ENCODE measurements around the gene MFSD11.
"Not testable (repeated sequence)": the region's sequence is repeated elsewhere in the genome, so short reads cannot be mapped to it uniquely, and the experiment has no call there.

Gene MFSD11

DNA sequence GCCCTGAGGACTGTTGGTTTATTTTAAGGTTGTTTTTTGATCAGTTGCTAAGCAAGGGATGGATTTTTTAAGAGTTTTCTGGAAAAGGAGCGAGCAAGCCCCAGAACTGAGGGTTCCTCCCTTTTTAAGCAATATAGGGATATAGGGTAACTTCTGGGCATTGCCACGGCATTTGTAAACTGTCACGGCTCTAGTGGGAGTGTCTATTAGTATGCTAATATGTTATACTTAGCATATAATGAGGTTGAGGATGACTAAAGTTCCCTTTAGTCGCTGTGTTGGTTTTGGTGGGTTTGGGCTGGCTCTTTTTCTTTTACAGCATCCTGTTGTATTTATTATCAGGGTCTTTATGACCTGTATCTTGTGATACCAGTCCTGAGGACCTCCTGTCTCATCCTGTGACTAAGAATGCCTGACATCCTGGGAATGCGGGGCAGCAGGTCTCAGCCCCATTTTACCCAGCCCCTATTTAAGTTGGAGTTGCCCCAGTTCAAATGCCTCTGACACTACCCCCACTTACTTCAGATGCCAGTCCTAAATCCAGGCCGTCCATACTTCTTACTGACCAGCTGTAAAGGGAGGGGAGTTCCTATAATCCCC lies 59.4 kb downstream of the MFSD11 start:
- no peak overlapping the region for H3K27ac ChIP-seq (ENCODE audit: low read depth, low read length)
- H3K4me3 ChIP-seq (ENCODE audit: low read depth in 1 of 2, low read length in 2 of 2), result no peak overlapping the region
- no peaks in the 10 kb centered on the region for H3K9me3 ChIP-seq (ENCODE audit: control insufficient read depth in 1 of 2, low read length in 2 of 2)
- H3K36me3 ChIP-seq (ENCODE audit: control insufficient read depth in 1 of 2, insufficient read depth in 2 of 2, low read length in 2 of 2), result no peaks in the 10 kb centered on the region
- H3K4me1 ChIP-seq (ENCODE audit: control insufficient read depth in 1 of 2, insufficient read depth in 2 of 2, low read length in 2 of 2), result no peaks in the 10 kb centered on the region
- H3K27me3 ChIP-seq (ENCODE audit: control insufficient read depth in 1 of 2, insufficient read depth in 2 of 2, low read length in 2 of 2), result no peaks in the 10 kb centered on the region
- H3K9ac ChIP-seq (ENCODE audit: low read depth in 1 of 2, low read length in 2 of 2), result no peak overlapping the region

DNA sequence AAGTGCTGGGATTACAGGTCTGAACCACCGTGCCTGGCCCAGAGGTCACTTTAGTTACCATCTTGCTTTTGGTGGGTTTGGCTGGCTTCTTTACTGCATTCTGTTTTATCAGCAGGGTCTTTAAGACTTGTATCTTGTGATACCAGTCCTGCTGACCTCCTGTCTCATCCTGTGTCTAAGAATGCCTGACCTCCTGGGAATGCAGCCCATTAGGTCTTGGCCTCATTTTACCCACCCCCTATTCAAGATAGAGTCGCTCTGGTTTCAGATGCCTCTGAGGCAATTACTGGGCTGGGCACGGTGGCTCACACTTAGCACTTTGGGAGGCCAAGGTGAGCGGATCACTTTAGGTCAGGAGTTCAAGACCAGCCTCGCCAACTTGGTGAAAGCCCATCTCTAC lies 63.8 kb downstream of the MFSD11 start:
- H3K4me3 ChIP-seq (ENCODE audit: low read depth in 1 of 2, low read length in 2 of 2), result no peak overlapping the region
- H3K27ac ChIP-seq (ENCODE audit: low read depth, low read length), result no peak overlapping the region
- no peaks in the 10 kb centered on the region for H3K9me3 ChIP-seq (ENCODE audit: control insufficient read depth in 1 of 2, low read length in 2 of 2)
- H3K36me3 ChIP-seq (ENCODE audit: control insufficient read depth in 1 of 2, insufficient read depth in 2 of 2, low read length in 2 of 2), result no peaks in the 10 kb centered on the region
- no peaks in the 10 kb centered on the region for H3K27me3 ChIP-seq (ENCODE audit: control insufficient read depth in 1 of 2, insufficient read depth in 2 of 2, low read length in 2 of 2)
- H3K4me1 ChIP-seq (ENCODE audit: control insufficient read depth in 1 of 2, insufficient read depth in 2 of 2, low read length in 2 of 2), result no peaks in the 10 kb centered on the region
- no peak overlapping the region for H3K9ac ChIP-seq (ENCODE audit: low read depth in 1 of 2, low read length in 2 of 2)

DNA sequence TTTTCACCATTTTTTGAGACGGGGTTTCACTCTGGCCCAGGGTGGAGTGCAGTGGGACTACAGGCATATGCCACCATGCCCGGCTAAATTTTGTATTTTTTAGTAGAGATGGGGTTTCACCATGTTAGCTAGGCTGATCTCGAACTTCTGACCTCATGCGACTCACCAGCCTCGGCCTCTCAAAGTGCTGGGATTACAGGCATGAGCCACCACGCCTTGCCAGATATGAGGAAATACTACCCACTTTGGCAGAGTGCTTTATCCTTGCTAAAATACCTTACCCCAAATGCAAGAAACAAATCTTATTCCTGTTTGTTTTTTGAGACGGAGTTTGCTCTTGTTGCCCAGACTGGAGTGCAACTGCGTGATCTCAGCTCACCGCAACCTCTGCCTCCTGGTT lies 67.4 kb downstream of the MFSD11 start:
- Histone ChIP-seq H3K36me3 (ENCODE audit: control insufficient read depth in 1 of 2, insufficient read depth in 2 of 2, low read length in 2 of 2) (no peaks in the 10 kb centered on the region), H3K9ac (ENCODE audit: low read depth in 1 of 2, low read length in 2 of 2) (no peak overlapping the region), H3K27ac (ENCODE audit: low read depth, low read length) (no peak overlapping the region), H3K27me3 (ENCODE audit: control insufficient read depth in 1 of 2, insufficient read depth in 2 of 2, low read length in 2 of 2) (no peaks in the 10 kb centered on the region), H3K9me3 (ENCODE audit: control insufficient read depth in 1 of 2, low read length in 2 of 2) (no peaks in the 10 kb centered on the region), H3K4me1 (ENCODE audit: control insufficient read depth in 1 of 2, insufficient read depth in 2 of 2, low read length in 2 of 2) (no peaks in the 10 kb centered on the region), H3K4me3 (ENCODE audit: low read depth in 1 of 2, low read length in 2 of 2) (no peak overlapping the region)

DNA sequence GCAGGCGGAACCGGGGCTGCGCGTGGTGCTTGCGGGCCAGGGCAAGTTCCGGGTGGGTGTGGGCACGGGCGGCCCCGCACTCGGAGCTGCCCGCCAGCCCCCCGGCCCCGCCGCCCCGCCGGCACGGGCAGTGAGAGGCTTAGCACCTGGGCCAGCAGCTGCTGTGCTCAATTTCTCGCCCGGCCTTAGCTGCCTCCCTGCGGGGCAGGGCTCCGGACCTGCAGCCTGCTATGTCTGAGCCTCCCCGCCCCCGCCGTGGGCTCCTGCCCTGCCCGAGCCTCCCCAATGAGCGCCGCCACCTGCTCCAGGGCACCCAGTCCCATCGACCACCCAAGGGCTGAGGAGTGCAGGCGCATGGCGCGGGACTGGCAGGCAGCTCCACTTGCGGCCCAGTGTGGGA lies 68.2 kb downstream of the MFSD11 start:
- H3K9me3 ChIP-seq (ENCODE audit: control insufficient read depth in 1 of 2, low read length in 2 of 2); H3K9ac ChIP-seq (ENCODE audit: low read depth in 1 of 2, low read length in 2 of 2); H3K27me3 ChIP-seq (ENCODE audit: control insufficient read depth in 1 of 2, insufficient read depth in 2 of 2, low read length in 2 of 2); H3K36me3 ChIP-seq (ENCODE audit: control insufficient read depth in 1 of 2, insufficient read depth in 2 of 2, low read length in 2 of 2); H3K4me1 ChIP-seq (ENCODE audit: control insufficient read depth in 1 of 2, insufficient read depth in 2 of 2, low read length in 2 of 2); H3K4me3 ChIP-seq (ENCODE audit: low read depth in 1 of 2, low read length in 2 of 2); H3K27ac ChIP-seq (ENCODE audit: low read depth, low read length): not testable (repeated sequence)

DNA sequence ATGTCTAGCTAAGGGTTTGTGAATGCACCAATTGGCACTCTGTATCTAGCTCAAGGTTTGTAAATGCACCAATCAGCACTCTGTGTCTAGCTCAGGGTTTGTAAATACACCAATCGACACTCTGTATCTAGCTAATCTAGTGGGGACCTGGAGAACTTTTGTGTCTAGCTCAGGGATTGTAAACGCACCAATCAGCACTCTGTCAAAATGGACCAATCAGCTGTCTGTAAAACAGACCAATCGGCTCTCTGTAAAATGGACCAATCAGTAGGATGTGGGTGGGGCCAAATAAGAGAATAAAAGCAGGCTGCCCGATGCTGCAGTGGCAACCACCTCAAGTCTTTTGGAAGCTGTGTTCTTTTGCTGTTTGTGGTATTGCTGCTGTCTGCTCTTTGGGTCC lies 68.8 kb downstream of the MFSD11 start:
- not testable (repeated sequence) for H3K36me3 ChIP-seq (ENCODE audit: control insufficient read depth in 1 of 2, insufficient read depth in 2 of 2, low read length in 2 of 2); H3K9ac ChIP-seq (ENCODE audit: low read depth in 1 of 2, low read length in 2 of 2); H3K27ac ChIP-seq (ENCODE audit: low read depth, low read length); H3K4me1 ChIP-seq (ENCODE audit: control insufficient read depth in 1 of 2, insufficient read depth in 2 of 2, low read length in 2 of 2); H3K27me3 ChIP-seq (ENCODE audit: control insufficient read depth in 1 of 2, insufficient read depth in 2 of 2, low read length in 2 of 2); H3K9me3 ChIP-seq (ENCODE audit: control insufficient read depth in 1 of 2, low read length in 2 of 2); H3K4me3 ChIP-seq (ENCODE audit: low read depth in 1 of 2, low read length in 2 of 2)

DNA sequence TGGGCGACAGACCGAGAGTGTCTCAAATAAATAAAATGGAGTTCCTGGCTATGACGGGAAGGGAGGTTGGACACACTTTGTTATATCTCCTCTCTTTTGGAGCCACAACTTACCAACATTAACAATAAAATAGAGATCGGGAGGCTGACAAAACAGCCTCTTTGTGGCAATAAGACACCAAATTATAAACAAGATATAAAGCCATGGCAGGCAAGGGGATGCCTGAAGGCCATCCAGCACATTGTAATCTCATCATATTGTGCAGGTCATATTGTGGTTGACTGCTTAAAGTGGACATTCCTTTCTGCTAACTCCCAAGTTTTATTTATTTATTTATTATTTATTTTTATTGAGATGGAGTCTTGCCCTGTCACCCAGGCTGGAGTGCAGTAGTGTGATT lies 70.4 kb downstream of the MFSD11 start:
- Histone ChIP-seq H3K4me3 (ENCODE audit: low read depth in 1 of 2, low read length in 2 of 2) (no peak overlapping the region), H3K27me3 (ENCODE audit: control insufficient read depth in 1 of 2, insufficient read depth in 2 of 2, low read length in 2 of 2) (no peaks in the 10 kb centered on the region), H3K9me3 (ENCODE audit: control insufficient read depth in 1 of 2, low read length in 2 of 2) (no peaks in the 10 kb centered on the region), H3K27ac (ENCODE audit: low read depth, low read length) (no peak overlapping the region), H3K36me3 (ENCODE audit: control insufficient read depth in 1 of 2, insufficient read depth in 2 of 2, low read length in 2 of 2) (no peaks in the 10 kb centered on the region), H3K4me1 (ENCODE audit: control insufficient read depth in 1 of 2, insufficient read depth in 2 of 2, low read length in 2 of 2) (no peaks in the 10 kb centered on the region), H3K9ac (ENCODE audit: low read depth in 1 of 2, low read length in 2 of 2) (no peak overlapping the region)

DNA sequence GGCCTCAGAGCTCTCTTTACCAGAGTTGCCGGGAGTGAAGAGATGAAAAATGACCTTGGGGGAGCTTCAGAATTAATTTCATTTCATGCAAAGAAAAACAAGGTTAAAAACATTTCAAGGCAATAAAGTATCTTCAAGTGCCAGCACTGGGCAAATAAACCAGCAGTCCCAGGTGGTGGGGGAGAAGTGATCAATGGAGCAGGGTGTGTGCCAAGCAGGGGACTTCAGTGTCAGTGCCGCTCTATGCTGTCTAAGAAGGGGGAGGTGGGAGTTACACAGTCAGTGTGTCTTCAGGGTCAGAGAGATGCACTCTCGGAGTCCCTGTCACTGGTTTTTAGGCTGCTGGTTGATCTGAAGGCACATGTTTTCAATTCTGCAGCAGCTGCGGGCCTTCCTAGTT lies 73.0 kb downstream of the MFSD11 start:
- Histone ChIP-seq H3K36me3 (ENCODE audit: control insufficient read depth in 1 of 2, insufficient read depth in 2 of 2, low read length in 2 of 2) (no peaks in the 10 kb centered on the region), H3K4me3 (ENCODE audit: low read depth in 1 of 2, low read length in 2 of 2) (no peak overlapping the region), H3K9ac (ENCODE audit: low read depth in 1 of 2, low read length in 2 of 2) (no peak overlapping the region), H3K27me3 (ENCODE audit: control insufficient read depth in 1 of 2, insufficient read depth in 2 of 2, low read length in 2 of 2) (no peaks in the 10 kb centered on the region), H3K4me1 (ENCODE audit: control insufficient read depth in 1 of 2, insufficient read depth in 2 of 2, low read length in 2 of 2) (no peaks in the 10 kb centered on the region), H3K9me3 (ENCODE audit: control insufficient read depth in 1 of 2, low read length in 2 of 2) (no peaks in the 10 kb centered on the region), H3K27ac (ENCODE audit: low read depth, low read length) (no peak overlapping the region)

DNA sequence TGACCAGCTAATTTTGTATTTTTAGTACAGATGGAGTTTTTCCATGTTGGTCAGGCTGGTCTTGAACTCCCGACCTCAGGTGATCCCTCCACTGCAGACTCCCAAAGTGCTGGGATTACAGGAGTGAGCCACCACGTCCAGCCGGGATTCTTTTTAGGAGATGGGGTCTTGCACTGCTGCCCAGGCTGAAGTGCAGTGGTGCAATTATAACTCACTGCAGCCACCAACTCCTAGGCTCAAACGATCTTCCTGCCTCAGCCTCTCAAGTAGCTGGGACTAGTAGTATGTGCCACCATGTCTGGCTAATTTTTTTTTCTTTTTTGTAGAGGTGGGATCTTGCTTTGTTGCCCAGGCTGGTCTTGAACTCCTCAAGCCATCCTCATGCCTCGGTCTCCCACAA lies 73.9 kb downstream of the MFSD11 start:
- H3K9me3 ChIP-seq (ENCODE audit: control insufficient read depth in 1 of 2, low read length in 2 of 2), result no peaks in the 10 kb centered on the region
- H3K27ac ChIP-seq (ENCODE audit: low read depth, low read length), result no peak overlapping the region
- H3K36me3 ChIP-seq (ENCODE audit: control insufficient read depth in 1 of 2, insufficient read depth in 2 of 2, low read length in 2 of 2), result no peaks in the 10 kb centered on the region
- no peaks in the 10 kb centered on the region for H3K27me3 ChIP-seq (ENCODE audit: control insufficient read depth in 1 of 2, insufficient read depth in 2 of 2, low read length in 2 of 2)
- H3K9ac ChIP-seq (ENCODE audit: low read depth in 1 of 2, low read length in 2 of 2), result no peak overlapping the region
- H3K4me3 ChIP-seq (ENCODE audit: low read depth in 1 of 2, low read length in 2 of 2), result no peak overlapping the region
- H3K4me1 ChIP-seq (ENCODE audit: control insufficient read depth in 1 of 2, insufficient read depth in 2 of 2, low read length in 2 of 2), result no peaks in the 10 kb centered on the region

DNA sequence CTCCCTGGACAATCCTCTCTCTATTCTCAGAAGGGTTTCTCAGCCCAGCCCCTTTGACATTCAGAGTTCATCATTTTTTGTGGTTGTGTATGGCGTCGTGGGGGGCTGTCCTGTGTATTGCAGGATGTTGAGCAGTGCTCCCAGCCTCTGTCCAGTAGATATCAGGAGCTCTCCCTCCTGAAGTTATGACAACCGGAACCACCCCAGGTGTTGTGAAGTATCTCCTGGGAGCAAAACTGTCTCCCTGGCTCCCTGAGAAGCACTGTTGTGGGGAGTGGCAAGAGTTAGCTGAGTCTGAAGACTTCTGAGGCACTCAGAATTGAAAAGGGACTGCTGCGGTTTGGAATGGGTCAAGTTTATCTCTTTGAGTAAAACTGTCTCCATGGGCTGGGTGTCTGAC lies 74.3 kb downstream of the MFSD11 start:
- Histone ChIP-seq H3K4me3 (ENCODE audit: low read depth in 1 of 2, low read length in 2 of 2) (no peak overlapping the region), H3K9me3 (ENCODE audit: control insufficient read depth in 1 of 2, low read length in 2 of 2) (no peaks in the 10 kb centered on the region), H3K27ac (ENCODE audit: low read depth, low read length) (no peak overlapping the region), H3K36me3 (ENCODE audit: control insufficient read depth in 1 of 2, insufficient read depth in 2 of 2, low read length in 2 of 2) (no peaks in the 10 kb centered on the region), H3K27me3 (ENCODE audit: control insufficient read depth in 1 of 2, insufficient read depth in 2 of 2, low read length in 2 of 2) (no peaks in the 10 kb centered on the region), H3K9ac (ENCODE audit: low read depth in 1 of 2, low read length in 2 of 2) (no peak overlapping the region), H3K4me1 (ENCODE audit: control insufficient read depth in 1 of 2, insufficient read depth in 2 of 2, low read length in 2 of 2) (no peaks in the 10 kb centered on the region)

DNA sequence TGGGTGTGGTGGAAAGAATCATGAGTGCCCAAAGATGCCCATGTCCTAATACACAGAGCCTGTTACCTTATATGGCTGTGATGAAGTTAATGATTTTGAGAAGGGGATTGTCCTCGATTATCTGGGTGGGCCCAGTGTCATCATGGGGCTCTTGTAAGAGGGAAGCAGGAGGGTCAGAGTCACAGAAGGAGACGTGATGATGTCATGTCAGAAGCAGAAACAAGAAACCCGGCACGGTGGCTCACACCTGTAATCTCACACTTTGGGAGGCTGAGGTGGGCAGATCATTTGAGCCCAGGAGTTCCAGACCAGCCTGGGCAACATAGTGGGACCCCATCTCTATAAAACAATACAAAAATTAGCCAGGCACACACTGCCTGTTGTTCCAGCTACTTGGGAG lies 75.0 kb downstream of the MFSD11 start:
- H3K27me3 ChIP-seq (ENCODE audit: control insufficient read depth in 1 of 2, insufficient read depth in 2 of 2, low read length in 2 of 2), result no peaks in the 10 kb centered on the region
- H3K36me3 ChIP-seq (ENCODE audit: control insufficient read depth in 1 of 2, insufficient read depth in 2 of 2, low read length in 2 of 2), result no peaks in the 10 kb centered on the region

More for the DNA sequence above, 75.0 kb downstream of the MFSD11 start:
- no peak overlapping the region for H3K27ac ChIP-seq (ENCODE audit: low read depth, low read length)
- no peak overlapping the region for H3K9ac ChIP-seq (ENCODE audit: low read depth in 1 of 2, low read length in 2 of 2)
- no peaks in the 10 kb centered on the region for H3K9me3 ChIP-seq (ENCODE audit: control insufficient read depth in 1 of 2, low read length in 2 of 2)
- H3K4me1 ChIP-seq (ENCODE audit: control insufficient read depth in 1 of 2, insufficient read depth in 2 of 2, low read length in 2 of 2), result no peaks in the 10 kb centered on the region
- H3K4me3 ChIP-seq (ENCODE audit: low read depth in 1 of 2, low read length in 2 of 2), result no peak overlapping the region

All from duodenal mucosa (tissue), 2 donors.